Activated B cell treated with CpG ODN at 0.5 μM for 24 hours (primary cell): Measurements from ENCODE around the gene PTCH1. TPM values are rescaled to one million over a fixed set of nuclear protein-coding genes. Genes with fewer than 3 reads are reported as not detected.

Experiments used
- ATAC-seq: fragments of 200-7000 bp; cut with Tn5 transposase; one replicate; pipeline ENCODE4 v1.10.0; 2021; ENCODE audit warnings: low read depth, mild to moderate bottlenecking, moderate library complexity
- CTCF ChIA-PET: fragments of 350-600 bp; sonication (Branson Sonifier 250); formaldehyde crosslinking; loops from one replicate; lab custom pipeline; 2021; ENCODE audit warnings: antibody characterized with exemption; lab: Charles Lee
- POLR2A ChIA-PET: fragments of 350-600 bp; sonication (Branson Sonifier 250); formaldehyde crosslinking; loops from one replicate; lab custom pipeline; 2021; ENCODE audit warnings: antibody characterized with exemption; lab: Charles Lee
- DNase-seq: peaks from one replicate; pipeline ENCODE4 v3.0.0; 2022
- H3K27ac Mint-ChIP-seq: one replicate; pipeline ENCODE4 v1.8.0; 2020; ENCODE audit warnings: mixed read lengths
- H3K27me3 Mint-ChIP-seq: one replicate; pipeline ENCODE4 v1.8.0; 2021; ENCODE audit warnings: mixed read lengths
- H3K36me3 Mint-ChIP-seq: one replicate; pipeline ENCODE4 v1.8.0; 2021; ENCODE audit warnings: low read depth, mixed read lengths
- H3K4me1 Mint-ChIP-seq: one replicate; pipeline ENCODE4 v1.8.0; 2021; ENCODE audit warnings: mixed read lengths
- H3K4me3 Mint-ChIP-seq: one replicate; pipeline ENCODE4 v1.8.0; 2020; ENCODE audit warnings: mild to moderate bottlenecking, mixed read lengths
- H3K9me3 Mint-ChIP-seq: one replicate; pipeline ENCODE4 v1.8.0; 2020; ENCODE audit warnings: mixed read lengths
- CTCF ChIP-seq: fragments of 200-600 bp; IDR thresholded peaks from one replicate; pipeline ENCODE4 v1.8.0; 2022; ENCODE audit warnings: antibody characterized with exemption, mild to moderate bottlenecking
- intact Hi-C: fragments of 100-400 bp; cut with micrococcal nuclease; formaldehyde crosslinking; loops from one replicate; pipeline ENCODE4 v1.15.1; 2024
- total RNA-seq: library from RNA; stranded (reverse); gene quantifications from 2 replicates; pipeline ENCODE4 v1.2.3, GENCODE V29; 2022

PTCH1 gene
- total RNA-seq, 1 donor from 2014 or later, result 8.6 TPM

GRCh38 chr9:95460518-95461164 lies 56.1 kb downstream of the PTCH1 start:
- DNase-seq (no peak), ATAC-seq (no peak)
- H3K4me3 Mint-ChIP-seq, result no peak overlapping the region
- intact Hi-C loops, result no loop called here
- peaks cover 25% of the 10 kb centered on the region for H3K4me1 Mint-ChIP-seq
- ChIA-PET POLR2A (no interaction called here), CTCF (no interaction called here)
- H3K36me3 Mint-ChIP-seq, result peaks cover 15% of the 10 kb centered on the region
- H3K27ac Mint-ChIP-seq, result no peak overlapping the region
- TF ChIP-seq CTCF, result no peak
- H3K9me3 Mint-ChIP-seq, result no peaks in the 10 kb centered on the region
- peaks cover 28% of the 10 kb centered on the region for H3K27me3 Mint-ChIP-seq

- Mint-ChIP-seq H3K27ac (no peak overlapping the region), H3K36me3 (peaks cover 16% of the 10 kb centered on the region), H3K9me3 (no peaks in the 10 kb centered on the region), H3K27me3 (peaks cover 21% of the 10 kb centered on the region), H3K4me3 (no peak overlapping the region), H3K4me1 (peaks cover 25% of the 10 kb centered on the region)
- POLR2A ChIA-PET, result interaction anchor here (0.6 kb wide), 1 partner anchor 1194 kb away, joined by 5 read pairs; no protein-coding TSS in a partner anchor
- no peak for TF ChIP-seq CTCF
- CTCF ChIA-PET, result no interaction called here
- no peak for DNase-seq
- ATAC-seq, result no peak
- intact Hi-C loops, result no loop called here
These were observed 56.8 kb downstream of the PTCH1 start for GRCh38 chr9:95459851-95460517.

GRCh38 chr9:95459178-95459577 lies 57.6 kb downstream of the PTCH1 start:
- CTCF ChIA-PET, result no interaction called here
- POLR2A ChIA-PET, result interaction anchor here (0.6 kb wide), 1 partner anchor 1194 kb away, joined by 5 read pairs; no protein-coding TSS in a partner anchor
- Mint-ChIP-seq H3K36me3 (peaks cover 16% of the 10 kb centered on the region), H3K4me3 (no peak overlapping the region), H3K27ac (no peak overlapping the region), H3K27me3 (peaks cover 17% of the 10 kb centered on the region), H3K4me1 (peaks cover 25% of the 10 kb centered on the region), H3K9me3 (no peaks in the 10 kb centered on the region)
- intact Hi-C loops, result no loop called here
- no peak for TF ChIP-seq CTCF
- ATAC-seq (no peak), DNase-seq (no peak)

GRCh38 chr9:95458666-95459065 lies 58.1 kb downstream of the PTCH1 start:
- Mint-ChIP-seq H3K9me3 (no peaks in the 10 kb centered on the region), H3K4me3 (no peak overlapping the region), H3K4me1 (peaks cover 21% of the 10 kb centered on the region), H3K36me3 (peaks cover 18% of the 10 kb centered on the region), H3K27ac (no peak overlapping the region), H3K27me3 (peaks cover 17% of the 10 kb centered on the region)
- ATAC-seq (no peak), DNase-seq (no peak)
- CTCF ChIA-PET, result no interaction called here
- POLR2A ChIA-PET, result no interaction called here
- intact Hi-C loops, result no loop called here
- TF ChIP-seq CTCF, result no peak

- Mint-ChIP-seq H3K27ac (no peak overlapping the region), H3K4me3 (no peak overlapping the region), H3K36me3 (peaks cover 23% of the 10 kb centered on the region), H3K9me3 (no peaks in the 10 kb centered on the region), H3K4me1 (peaks cover 12% of the 10 kb centered on the region), H3K27me3 (peaks cover 20% of the 10 kb centered on the region)
- CTCF ChIA-PET, result no interaction called here
- TF ChIP-seq CTCF, result no peak
- POLR2A ChIA-PET, result no interaction called here
- no peak for DNase-seq
- intact Hi-C loops, result no loop called here
- ATAC-seq, result no peak
These were observed 59.0 kb downstream of the PTCH1 start for GRCh38 chr9:95457769-95458168.
